ENCODE data around the gene RANBP17. TPM values are rescaled to one million over a fixed set of nuclear protein-coding genes. Genes with fewer than 3 reads are reported as not detected.

RANBP17 gene
- total RNA-seq, 1 experiment from 2014 or later, result 17.8 TPM

- DNase-seq (ENCODE audit: low read depth, low spot score), result no peak
- in situ Hi-C loops (cut with HindIII; ENCODE audit: low pct_unique_long_range_greater_than_20kb, low sequenced_read_pairs), result no loop called here
Observed at GRCh38 chr5:171335616-171336015, 473.8 kb downstream of the RANBP17 start.

DNA sequence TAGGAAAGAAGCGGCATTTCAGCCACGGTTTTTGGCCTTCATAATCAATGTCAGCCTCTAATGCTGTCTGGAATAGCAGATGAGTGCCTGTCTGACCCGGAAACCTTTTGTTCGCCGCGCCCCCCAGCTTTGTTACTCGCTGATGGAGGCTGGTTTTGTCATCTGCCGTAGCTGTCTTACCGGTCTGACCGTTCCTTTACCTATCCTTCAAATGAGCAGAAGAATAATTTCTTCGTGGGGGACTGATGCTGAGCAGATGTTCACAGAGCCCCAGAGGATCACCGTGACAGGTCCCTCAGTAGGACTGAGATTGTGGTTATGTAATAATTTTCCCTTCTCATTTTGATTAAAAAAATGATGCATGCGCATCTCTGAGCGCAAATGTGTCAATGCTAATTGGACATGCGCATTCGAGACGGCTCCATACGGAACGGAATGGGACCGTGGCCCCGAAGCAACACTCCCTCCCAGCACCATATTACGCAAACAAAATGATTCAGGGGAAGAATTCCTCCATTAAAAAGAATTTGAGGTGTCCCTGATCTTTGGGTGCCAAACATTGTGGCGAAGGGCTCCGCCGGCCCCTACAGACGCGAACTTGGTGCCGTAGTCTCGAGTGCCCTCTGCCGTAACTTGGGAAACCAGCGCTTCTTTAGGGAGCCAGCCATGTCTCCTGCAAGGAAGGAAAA is 474.8 kb downstream of the RANBP17 start:
- in situ Hi-C loops (cut with HindIII; ENCODE audit: low pct_unique_long_range_greater_than_20kb, low sequenced_read_pairs), result no loop called here
- peak; percentile 57 for DNase-seq (ENCODE audit: low read depth, low spot score)

DNA sequence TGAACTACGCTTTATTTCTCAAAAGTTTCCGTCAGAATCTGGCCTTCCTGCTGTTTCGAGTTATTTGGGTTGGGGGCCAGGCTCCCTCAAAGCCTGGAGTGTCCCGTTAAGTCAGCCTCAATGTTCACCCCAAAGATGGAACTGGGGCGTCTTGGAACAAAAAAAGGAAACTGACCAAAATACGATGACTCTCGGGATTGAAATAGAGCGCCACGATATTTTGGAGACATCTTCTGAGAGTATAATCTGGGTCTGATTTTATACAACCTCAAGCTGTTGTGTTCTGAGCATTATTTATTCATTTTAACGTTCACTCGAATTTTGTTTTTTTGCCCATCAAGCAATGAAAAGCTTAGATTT is 475.4 kb downstream of the RANBP17 start:
- no peak for DNase-seq (ENCODE audit: low read depth, low spot score)
- in situ Hi-C loops (cut with HindIII; ENCODE audit: low pct_unique_long_range_greater_than_20kb, low sequenced_read_pairs), result no loop called here

DNA sequence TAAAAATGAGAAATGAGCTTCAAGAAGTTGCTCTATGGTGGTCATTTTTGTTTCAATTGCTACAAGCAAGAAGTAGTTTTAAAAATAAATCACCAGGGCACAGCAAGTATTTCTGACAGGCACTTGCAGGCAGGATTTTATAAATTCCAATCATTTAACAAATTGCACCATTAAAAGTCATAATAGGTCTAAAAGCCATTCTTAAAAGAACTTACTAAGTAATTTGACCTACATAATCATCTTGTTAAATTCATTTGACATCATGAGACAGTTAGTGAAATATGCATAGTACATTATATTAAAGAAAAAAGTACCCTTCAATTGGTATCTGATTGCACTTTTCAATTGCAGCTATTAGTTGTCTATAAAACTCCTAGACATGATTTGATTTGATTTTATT is 478.2 kb downstream of the RANBP17 start:
- no peak for DNase-seq (ENCODE audit: low read depth, low spot score)
- in situ Hi-C loops (cut with HindIII; ENCODE audit: low pct_unique_long_range_greater_than_20kb, low sequenced_read_pairs), result no loop called here

DNA sequence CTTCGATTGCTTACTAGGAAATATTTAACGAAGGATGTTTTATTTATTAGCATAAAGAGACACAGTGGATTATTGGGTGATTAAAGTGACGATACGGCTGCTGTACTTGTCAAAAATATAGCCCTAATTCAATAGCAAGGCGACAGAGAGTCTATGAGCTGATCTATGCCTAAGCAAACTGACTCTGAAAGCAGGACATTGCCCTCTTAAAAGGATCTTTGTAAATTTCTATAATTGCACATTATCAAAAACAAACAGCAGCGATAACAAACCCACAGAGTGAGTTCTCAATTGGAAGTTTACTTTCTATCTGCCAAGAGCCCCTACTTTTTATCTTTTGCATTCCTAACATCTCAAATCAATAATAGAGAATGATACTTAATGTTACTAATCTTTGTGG is 478.7 kb downstream of the RANBP17 start:
- DNase-seq (ENCODE audit: low read depth, low spot score), result no peak
- in situ Hi-C loops (cut with HindIII; ENCODE audit: low pct_unique_long_range_greater_than_20kb, low sequenced_read_pairs), result no loop called here

DNA sequence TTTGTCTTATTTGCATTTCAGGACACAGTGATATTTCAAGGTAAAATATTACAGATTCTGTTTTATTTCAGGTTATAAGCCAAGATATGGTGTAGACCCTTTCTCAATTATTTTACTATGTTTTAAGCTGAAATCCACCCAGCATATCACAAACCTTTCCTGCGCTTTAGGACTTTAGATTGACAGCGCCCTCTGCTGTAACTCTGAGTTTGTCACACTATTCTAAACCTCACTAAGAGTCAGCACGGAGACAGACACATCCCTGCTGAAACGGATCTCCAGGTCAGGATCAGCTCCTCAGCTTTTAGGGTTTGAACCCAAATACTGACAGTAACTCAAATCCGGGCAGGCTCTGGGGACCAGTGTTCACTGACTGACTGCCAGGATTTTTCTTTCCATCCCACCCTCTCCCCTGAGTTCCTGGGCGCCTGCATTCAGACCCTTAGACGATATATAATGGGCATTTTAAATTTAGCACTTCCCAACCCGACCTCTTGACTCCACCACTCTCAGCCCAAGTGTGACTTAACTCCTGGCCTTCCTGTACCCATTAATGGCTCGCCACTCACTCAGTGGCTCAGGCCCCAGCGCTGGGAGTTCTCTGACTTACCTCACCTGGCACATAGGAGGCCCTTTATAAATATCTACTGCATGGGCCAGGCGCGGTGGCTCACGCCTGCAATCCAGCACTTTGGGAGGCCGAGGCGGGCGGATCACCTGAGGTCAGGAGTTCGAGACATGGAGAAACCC is 480.7 kb downstream of the RANBP17 start:
- in situ Hi-C loops (cut with HindIII; ENCODE audit: low pct_unique_long_range_greater_than_20kb, low sequenced_read_pairs), result no loop called here
- peak; percentile 77 for DNase-seq (ENCODE audit: low read depth, low spot score)

- no peak for DNase-seq (ENCODE audit: low read depth, low spot score)
- in situ Hi-C loops (cut with HindIII; ENCODE audit: low pct_unique_long_range_greater_than_20kb, low sequenced_read_pairs), result no loop called here
Observed at GRCh38 chr5:171344936-171345608, 483.3 kb downstream of the RANBP17 start.

Small RNA genes lying within 50 kb of the gene (small RNA-seq; reads per million reads assigned to genes)
- 0 reads per million in 2 experiments for gene AC091980.1

Other genes starting within 250 kb of the RANBP17 start
- gene GABRP, start 78.3 kb upstream of the RANBP17 start, total RNA-seq (2014; rRNA removed; shearing (Covaris generic)), result not detected in 2 replicates